ENCODE results near the gene MYOG. TPM values are rescaled to one million over a fixed set of nuclear protein-coding genes. Genes with fewer than 3 reads are reported as not detected.

Gene MYOG
- total RNA-seq, 1 experiment from 2014 or later = not detected

GRCh38 chr1:203072002-203072602 lies 13.7 kb downstream of the MYOG start:
- H3K27ac Mint-ChIP-seq (ENCODE audit: unreplicated experiment) = peak overlapping the region; percentile 65
- H3K36me3 Mint-ChIP-seq (ENCODE audit: insufficient read depth, unreplicated experiment) = no peaks in the 10 kb centered on the region
- H3K27me3 Mint-ChIP-seq (ENCODE audit: insufficient read depth, unreplicated experiment) = no peaks in the 10 kb centered on the region
- no peaks in the 10 kb centered on the region for H3K4me1 Mint-ChIP-seq (ENCODE audit: low read depth, unreplicated experiment)
- POLR2A ChIA-PET = no interaction called here
- Histone ChIP-seq H3K4me1 (no peaks in the 10 kb centered on the region), H3K36me3 (ENCODE audit: control insufficient read depth, insufficient read depth, low read length) (peaks cover 1% of the 10 kb centered on the region; the same call in 1 of the 2 replicates), H3K27me3 (replicated peaks; ENCODE audit: control insufficient read depth, insufficient read depth, low read length) (no peaks in the 10 kb centered on the region), H3K4me3 (ENCODE audit: low read depth, low read length) (no peak overlapping the region), H3K9me3 (no peaks in the 10 kb centered on the region)
- H3K9me3 Mint-ChIP-seq (ENCODE audit: unreplicated experiment) = no peaks in the 10 kb centered on the region
- TF ChIP-seq CTCF (IDR thresholded peaks at IDR 0.05; ENCODE audit: insufficient read depth in 1 of 2, low read depth in 1 of 2, low read length in 1 of 2, severe bottlenecking in 1 of 2, unreplicated experiment in 1 of 2) = no peak
- intact Hi-C loops (cut with micrococcal nuclease; ENCODE audit: unreplicated experiment) = no loop called here
- CTCF ChIA-PET = no interaction called here
- H3K4me3 Mint-ChIP-seq (ENCODE audit: unreplicated experiment) = no peak overlapping the region
- no peak for DNase-seq
- BruUV-seq (replicated peaks) = no TSS peak

GRCh38 chr1:203069030-203069747 lies 16.6 kb downstream of the MYOG start:
- POLR2A ChIA-PET = no interaction called here
- Mint-ChIP-seq H3K27ac (ENCODE audit: unreplicated experiment) (no peak overlapping the region), H3K4me1 (ENCODE audit: low read depth, unreplicated experiment) (no peaks in the 10 kb centered on the region), H3K4me3 (ENCODE audit: unreplicated experiment) (no peak overlapping the region), H3K36me3 (ENCODE audit: insufficient read depth, unreplicated experiment) (no peaks in the 10 kb centered on the region), H3K27me3 (ENCODE audit: insufficient read depth, unreplicated experiment) (no peaks in the 10 kb centered on the region), H3K9me3 (ENCODE audit: unreplicated experiment) (no peaks in the 10 kb centered on the region)
- BruUV-seq (replicated peaks) = no TSS peak
- Histone ChIP-seq H3K36me3 (ENCODE audit: control insufficient read depth, insufficient read depth, low read length) (no peaks in the 10 kb centered on the region), H3K9me3 (no peaks in the 10 kb centered on the region), H3K4me1 (no peaks in the 10 kb centered on the region), H3K4me3 (ENCODE audit: low read depth, low read length) (no peak overlapping the region), H3K27me3 (replicated peaks; ENCODE audit: control insufficient read depth, insufficient read depth, low read length) (no peaks in the 10 kb centered on the region)
- no peak for DNase-seq
- TF ChIP-seq CTCF (IDR thresholded peaks at IDR 0.05; ENCODE audit: insufficient read depth in 1 of 2, low read depth in 1 of 2, low read length in 1 of 2, severe bottlenecking in 1 of 2, unreplicated experiment in 1 of 2) = no peak
- intact Hi-C loops (cut with micrococcal nuclease; ENCODE audit: unreplicated experiment) = no loop called here
- CTCF ChIA-PET = interaction anchor here (0.7 kb wide), 1 partner anchor 200 kb away, joined by 4 read pairs; no protein-coding TSS in a partner anchor

- no peak overlapping the region for H3K4me3 ChIP-seq (ENCODE audit: low read depth, low read length)
- BruUV-seq (replicated peaks) = no TSS peak
- Mint-ChIP-seq H3K4me1 (ENCODE audit: low read depth, unreplicated experiment) (peaks cover 2% of the 10 kb centered on the region), H3K27me3 (ENCODE audit: insufficient read depth, unreplicated experiment) (no peaks in the 10 kb centered on the region), H3K36me3 (ENCODE audit: insufficient read depth, unreplicated experiment) (no peaks in the 10 kb centered on the region), H3K9me3 (ENCODE audit: unreplicated experiment) (no peaks in the 10 kb centered on the region), H3K27ac (ENCODE audit: unreplicated experiment) (no peak overlapping the region), H3K4me3 (ENCODE audit: unreplicated experiment) (no peak overlapping the region)
- no peaks in the 10 kb centered on the region for H3K9me3 ChIP-seq
- intact Hi-C loops (cut with micrococcal nuclease; ENCODE audit: unreplicated experiment) = no loop called here
- ChIA-PET CTCF (interaction anchor here (2.2 kb wide), 1 partner anchor 28 kb away, joined by 7 read pairs; no protein-coding TSS in a partner anchor), POLR2A (no interaction called here)
- no peaks in the 10 kb centered on the region; the same call in 1 of the 2 replicates for H3K36me3 ChIP-seq (ENCODE audit: control insufficient read depth, insufficient read depth, low read length)
- DNase-seq = no peak
- no peaks in the 10 kb centered on the region for H3K4me1 ChIP-seq
- H3K27me3 ChIP-seq (replicated peaks; ENCODE audit: control insufficient read depth, insufficient read depth, low read length) = no peaks in the 10 kb centered on the region
- no peak for TF ChIP-seq CTCF (IDR thresholded peaks at IDR 0.05; ENCODE audit: insufficient read depth in 1 of 2, low read depth in 1 of 2, low read length in 1 of 2, severe bottlenecking in 1 of 2, unreplicated experiment in 1 of 2)
Observed at GRCh38 chr1:203066965-203067364, 18.8 kb downstream of the MYOG start.

Measured in Caco-2 (cell line).